SH-SY5Y (cell line): ENCODE data around the gene ZBTB16.

ENCODE experiments used
- GATA2 ChIP-seq: IDR thresholded peaks from 2 replicates; pipeline ENCODE4 v1.6.1; 2011; ENCODE audit warnings: mild to moderate bottlenecking, low read depth, low read length
- GATA3 ChIP-seq: IDR thresholded peaks from 2 replicates; pipeline ENCODE4 v1.6.1; 2011; ENCODE audit warnings: low read depth, mild to moderate bottlenecking, low read length, moderate library complexity

- TF ChIP-seq GATA3 (no peak), GATA2 (no peak)
These were observed 30.9 kb downstream of the ZBTB16 start for GRCh38 chr11:114090225-114090910.
